ENCODE data around the gene GRM1. TPM values are rescaled to one million over a fixed set of nuclear protein-coding genes. Genes with fewer than 3 reads are reported as not detected.
"Not testable (repeated sequence)": the region's sequence is repeated elsewhere in the genome, so short reads cannot be mapped to it uniquely, and the experiment has no call there.

Gene GRM1
- total RNA-seq, 1 donor from 2014 or later = 0.45 TPM

DNA sequence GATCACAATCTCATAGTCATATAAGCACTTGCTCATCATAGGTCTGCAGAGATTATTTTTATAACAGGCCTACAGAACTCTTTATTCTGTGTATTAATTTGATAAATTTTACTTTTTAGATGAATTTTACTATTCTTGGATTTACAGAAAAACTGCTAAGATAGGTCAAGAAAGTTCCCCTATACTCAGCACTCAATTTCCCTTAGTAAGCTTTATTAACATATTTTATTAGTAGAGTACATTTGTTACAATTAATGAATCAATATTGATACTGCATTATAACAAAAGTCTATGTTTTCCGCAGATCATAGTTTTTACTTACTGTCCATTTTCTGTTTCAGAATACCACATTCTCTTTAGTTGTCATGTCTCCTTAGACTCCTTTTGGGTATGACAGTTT is 148.9 kb downstream of the GRM1 start:
- ATAC-seq (no peak), DNase-seq (ENCODE audit: low spot score) (no peak)
- intact Hi-C loops (cut with DNase I) = no loop called here

- no peak for ATAC-seq
- intact Hi-C loops (cut with DNase I) = no loop called here
Observed at GRCh38 chr6:146183831-146184230, 155.0 kb downstream of the GRM1 start.

DNA sequence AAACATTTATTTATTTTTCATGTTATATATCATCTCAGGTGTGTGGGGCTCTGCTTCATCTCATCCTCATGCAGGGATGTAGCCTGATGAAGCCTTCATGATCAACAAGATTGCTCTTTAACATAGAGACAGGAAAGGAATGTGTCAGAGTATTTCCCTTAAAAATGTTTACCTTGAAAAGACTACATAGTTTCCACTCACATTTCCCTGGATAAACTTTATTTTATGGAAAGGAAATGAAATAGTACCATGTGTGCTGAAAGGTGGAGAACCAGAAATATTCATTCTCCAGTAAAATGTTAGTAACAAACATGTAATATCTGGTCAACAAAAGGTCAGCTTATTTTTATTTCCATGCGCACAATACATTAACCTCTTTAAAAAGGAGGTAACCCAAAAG is 155.8 kb downstream of the GRM1 start:
- intact Hi-C loops (cut with DNase I) = no loop called here
- ATAC-seq = no peak
- no peak for DNase-seq (ENCODE audit: low spot score)

More at GRCh38 chr6:146183831-146184230, 155.0 kb downstream of the GRM1 start:
- DNase-seq (ENCODE audit: low spot score) = no peak

DNA sequence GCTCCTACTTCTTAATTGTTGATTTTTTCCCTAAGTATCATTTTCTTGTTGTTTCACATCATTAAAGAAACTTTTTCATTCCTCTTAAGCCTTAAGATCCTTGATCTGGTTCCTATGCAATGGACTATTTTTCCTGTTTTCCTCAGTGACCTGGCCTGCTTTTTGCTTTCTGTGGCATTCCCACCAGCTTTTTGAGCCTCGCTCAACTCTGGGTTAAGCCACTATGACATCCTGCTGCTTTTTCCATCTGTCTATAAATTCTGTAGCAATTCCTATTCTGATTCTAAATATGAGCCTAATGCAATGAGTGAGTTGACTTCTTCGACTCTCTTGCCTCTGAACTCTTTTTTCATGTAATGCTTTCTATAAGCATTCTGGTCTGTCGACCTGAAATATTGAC is 160.3 kb downstream of the GRM1 start:
- ATAC-seq (no peak), DNase-seq (ENCODE audit: low spot score) (no peak)
- intact Hi-C loops (cut with DNase I) = no loop called here

DNA sequence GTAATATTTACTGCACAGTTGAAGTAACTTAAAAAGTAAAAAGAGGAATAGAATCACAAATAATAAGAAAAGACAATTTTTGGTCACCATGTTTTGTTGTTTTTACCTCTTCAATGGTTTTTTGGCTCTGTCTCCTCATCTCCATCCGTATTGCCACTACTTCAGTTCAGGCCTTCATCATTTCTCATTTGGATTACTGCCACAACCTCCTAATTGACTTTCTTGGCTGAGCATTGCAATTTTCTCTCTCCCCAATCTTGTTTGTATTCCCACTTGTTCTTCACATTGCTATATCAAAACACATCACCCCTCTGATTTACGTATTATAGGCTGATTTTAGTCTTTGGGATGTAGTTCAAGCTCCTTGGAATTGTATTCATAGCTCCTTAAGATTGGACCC is 161.7 kb downstream of the GRM1 start:
- ATAC-seq = no peak
- DNase-seq (ENCODE audit: low spot score) = no peak
- intact Hi-C loops (cut with DNase I) = no loop called here

- ATAC-seq = no peak
- intact Hi-C loops (cut with DNase I) = no loop called here
Observed at GRCh38 chr6:146191166-146191565, 162.3 kb downstream of the GRM1 start.

GRCh38 chr6:146191612-146192011 is 162.8 kb downstream of the GRM1 start:
- intact Hi-C loops (cut with DNase I) = no loop called here
- ATAC-seq = no peak

More at GRCh38 chr6:146191166-146191565, 162.3 kb downstream of the GRM1 start:
- no peak for DNase-seq (ENCODE audit: low spot score)

DNA sequence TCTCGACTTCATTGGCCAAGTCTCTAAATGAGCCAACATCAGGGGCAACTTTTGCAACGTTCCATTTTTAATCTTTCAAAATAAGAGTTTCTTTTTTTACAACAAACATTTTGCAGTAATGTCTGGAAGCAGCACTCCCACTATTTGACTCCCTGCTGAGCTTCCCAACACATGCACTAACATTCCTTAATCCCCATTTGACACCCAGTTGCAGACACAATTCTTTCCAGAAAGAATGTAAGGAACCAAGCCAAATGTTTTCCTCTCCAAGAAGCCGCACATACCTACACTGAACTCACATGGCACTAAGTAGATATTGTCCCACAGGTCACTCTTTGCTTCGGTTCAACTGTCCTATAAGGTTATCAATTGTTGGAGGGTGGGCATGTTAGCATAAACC is 165.6 kb downstream of the GRM1 start:
- intact Hi-C loops (cut with DNase I) = no loop called here

More at GRCh38 chr6:146191612-146192011, 162.8 kb downstream of the GRM1 start:
- no peak for DNase-seq (ENCODE audit: low spot score)

DNA sequence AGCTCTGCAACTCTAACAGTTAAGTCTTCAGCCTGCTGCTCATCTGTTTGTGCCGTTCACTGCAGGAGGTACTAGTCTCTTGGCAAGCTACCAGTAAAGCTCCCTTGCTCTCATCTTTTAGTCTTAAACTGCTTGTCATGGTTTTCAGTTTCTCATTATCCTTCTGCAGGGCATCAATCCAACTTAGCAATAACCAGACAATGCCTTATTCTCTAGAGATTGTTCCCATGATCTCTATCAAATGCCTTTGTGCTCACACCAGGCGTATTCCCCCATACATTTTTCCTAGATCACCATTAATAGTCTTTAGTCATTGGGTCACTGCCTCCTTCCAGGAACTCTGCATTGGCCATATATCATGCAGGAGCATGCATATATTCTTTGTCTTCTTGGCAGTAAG is 171.3 kb downstream of the GRM1 start:
- intact Hi-C loops (cut with DNase I) = no loop called here
- DNase-seq (ENCODE audit: low spot score) = no peak
- ATAC-seq = no peak

More for the DNA sequence above, 165.6 kb downstream of the GRM1 start:
- DNase-seq (ENCODE audit: low spot score) = no peak
- ATAC-seq = no peak

- ATAC-seq (no peak), DNase-seq (ENCODE audit: low spot score) (no peak)
- intact Hi-C loops (cut with DNase I) = no loop called here
Observed at GRCh38 chr6:146202570-146202969, 173.7 kb downstream of the GRM1 start.

DNA sequence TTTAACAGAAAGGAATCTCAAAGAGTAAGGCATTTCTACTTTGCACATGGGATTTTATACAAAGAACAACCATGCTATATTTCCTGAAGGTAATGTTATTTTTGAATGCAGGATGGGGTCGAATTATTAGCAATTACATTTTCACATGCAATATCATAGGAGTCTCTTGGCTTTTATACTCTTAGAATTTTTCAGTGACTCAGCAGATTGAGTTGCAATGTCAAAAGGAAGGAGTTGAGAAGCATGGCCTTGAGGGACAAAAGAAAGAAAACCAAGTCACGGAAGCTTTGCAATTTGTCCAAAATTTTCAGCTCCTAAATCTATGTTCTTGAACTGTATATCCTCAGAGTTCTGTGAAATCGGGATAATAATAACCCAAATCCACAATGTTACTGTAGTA is 181.1 kb downstream of the GRM1 start:
- DNase-seq (ENCODE audit: low spot score) (no peak), ATAC-seq (no peak)
- intact Hi-C loops (cut with DNase I) = no loop called here

GRCh38 chr6:146210406-146211083 is 181.7 kb downstream of the GRM1 start:
- DNase-seq (ENCODE audit: low spot score) = no peak
- intact Hi-C loops (cut with DNase I) = no loop called here
- no peak for ATAC-seq

DNA sequence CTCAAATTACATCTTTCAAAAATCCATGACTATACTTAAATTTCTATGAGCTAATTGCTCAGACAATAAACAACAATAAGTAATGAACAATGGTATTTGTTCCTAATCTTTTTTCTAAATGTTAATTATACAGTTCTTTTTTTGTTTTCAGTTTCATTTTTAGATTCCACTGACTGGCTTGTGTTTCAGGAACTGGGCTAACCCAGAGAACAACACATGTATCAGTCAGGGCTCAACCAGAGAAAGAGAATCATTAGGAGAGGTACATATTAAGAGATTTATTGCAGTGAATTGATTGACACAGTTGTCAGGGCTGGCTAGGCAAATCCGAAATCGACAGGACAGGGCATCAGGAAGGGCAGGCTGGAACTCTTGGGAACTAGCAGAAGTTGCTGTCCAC is 182.8 kb downstream of the GRM1 start:
- intact Hi-C loops (cut with DNase I) = no loop called here
- DNase-seq (ENCODE audit: low spot score) (no peak), ATAC-seq (no peak)

DNA sequence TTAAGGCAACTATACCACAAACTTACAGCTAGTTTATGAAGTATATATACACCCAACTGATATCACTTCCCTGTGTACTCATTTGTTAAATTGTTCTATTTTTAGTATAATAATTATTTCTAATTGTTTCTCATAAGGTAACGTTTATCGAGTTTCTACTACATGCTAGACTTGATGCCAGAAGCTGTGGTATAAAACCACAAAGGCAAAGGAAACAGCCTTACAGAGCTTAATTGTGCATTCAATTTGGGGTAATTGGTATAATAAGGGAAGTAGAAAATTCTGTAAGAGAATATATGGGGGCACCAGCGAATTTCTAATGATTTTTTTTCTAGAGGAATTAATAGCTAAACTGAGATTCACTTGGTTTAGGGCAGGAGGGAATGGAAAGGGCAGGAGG is 183.9 kb downstream of the GRM1 start:
- intact Hi-C loops (cut with DNase I) = no loop called here
- DNase-seq (ENCODE audit: low spot score) (no peak), ATAC-seq (no peak)

GRCh38 chr6:146219101-146219500 is 190.2 kb downstream of the GRM1 start:
- ATAC-seq = no peak
- no peak for DNase-seq (ENCODE audit: low spot score)
- intact Hi-C loops (cut with DNase I) = no loop called here

DNA sequence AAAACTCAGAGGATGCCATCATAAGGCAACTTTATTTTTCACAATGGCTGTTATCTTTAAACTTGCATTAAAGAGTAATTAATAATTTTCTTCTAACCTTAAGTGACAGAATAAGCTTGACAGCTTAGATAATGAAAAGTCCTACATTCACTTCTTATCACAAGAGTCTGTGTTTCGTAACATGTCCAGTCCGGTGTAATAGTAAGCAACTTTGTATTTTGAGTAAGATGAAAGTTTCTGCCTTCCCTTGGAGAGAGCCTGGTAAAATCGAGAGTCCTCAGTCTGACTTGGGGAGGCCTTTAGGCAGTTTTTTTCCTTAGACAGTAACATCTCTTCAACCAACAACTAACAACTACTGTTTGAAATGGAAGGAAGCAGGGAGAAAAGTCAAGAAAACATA is 195.6 kb downstream of the GRM1 start:
- intact Hi-C loops (cut with DNase I) = no loop called here
- ATAC-seq (no peak), DNase-seq (ENCODE audit: low spot score) (no peak)

DNA sequence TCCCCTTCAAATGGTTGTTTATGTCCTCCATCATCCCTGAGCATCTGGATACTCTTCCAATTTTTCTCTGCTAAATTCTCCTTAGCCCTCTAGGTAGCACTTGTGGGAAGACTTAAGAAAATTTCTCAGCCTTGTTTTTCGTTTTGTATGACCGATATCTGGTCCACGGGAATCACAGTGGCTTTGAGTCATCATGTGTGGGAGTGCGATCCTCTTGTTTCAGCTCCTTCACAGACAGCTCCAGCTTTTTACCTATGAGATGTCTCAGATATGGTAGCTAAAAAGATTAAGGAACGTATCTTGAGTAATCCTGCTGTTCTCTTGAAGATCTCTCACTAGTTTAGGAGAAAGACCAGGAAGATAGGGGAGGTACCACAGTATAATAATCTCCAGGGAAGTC is 196.1 kb downstream of the GRM1 start:
- ATAC-seq (no peak), DNase-seq (ENCODE audit: low spot score) (no peak)
- intact Hi-C loops (cut with DNase I) = no loop called here

- ATAC-seq (no peak), DNase-seq (ENCODE audit: low spot score) (no peak)
- intact Hi-C loops (cut with DNase I) = no loop called here
Observed at GRCh38 chr6:146240322-146240721, 211.5 kb downstream of the GRM1 start.

DNA sequence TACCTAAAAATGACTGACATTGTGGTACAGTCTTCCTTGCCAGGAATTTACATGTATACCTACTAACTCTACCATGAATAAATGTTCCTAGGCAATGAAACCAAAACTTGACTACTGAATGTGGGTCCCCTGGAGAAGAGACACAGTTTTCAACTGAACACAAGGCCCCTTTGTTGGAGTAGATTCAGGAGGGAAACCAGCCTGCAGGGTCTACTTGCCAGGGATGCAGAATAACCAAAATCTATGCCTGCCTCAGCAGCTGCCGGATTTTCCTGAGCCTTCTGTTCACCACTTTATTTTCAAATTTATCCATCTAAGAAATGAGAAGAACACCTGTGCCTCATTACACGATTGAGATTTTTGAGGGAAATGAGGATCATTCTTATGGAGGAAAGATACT is 211.9 kb downstream of the GRM1 start:
- intact Hi-C loops (cut with DNase I) = no loop called here
- DNase-seq (ENCODE audit: low spot score) (no peak), ATAC-seq (no peak)

GRCh38 chr6:146243646-146244045 is 214.8 kb downstream of the GRM1 start:
- intact Hi-C loops (cut with DNase I); ATAC-seq; DNase-seq (ENCODE audit: low spot score): not testable (repeated sequence)

DNA sequence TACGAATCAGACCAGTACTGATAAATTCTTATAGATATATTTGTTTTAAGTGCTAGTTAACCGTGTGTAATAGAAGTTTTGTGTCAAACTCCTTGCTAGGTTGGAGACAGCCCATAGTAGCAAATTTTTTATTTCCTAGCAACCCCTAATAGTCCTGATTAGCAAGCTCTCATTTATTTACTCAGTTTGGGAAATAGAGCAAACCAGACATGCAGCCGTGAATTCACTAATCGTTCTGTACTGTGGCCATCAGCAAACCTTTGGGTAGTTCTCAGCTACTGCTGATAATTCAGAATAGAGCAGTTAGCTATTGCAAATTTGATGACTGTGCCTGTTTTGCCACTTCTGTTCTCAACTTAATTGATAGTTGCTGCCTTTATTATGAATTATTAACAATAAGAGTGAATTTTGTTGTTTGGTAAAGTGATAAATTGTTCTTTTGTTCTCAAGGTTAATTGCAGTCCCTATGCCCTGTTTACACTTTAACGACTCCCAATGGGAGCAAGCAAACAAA is 215.8 kb downstream of the GRM1 start:
- no peak for ATAC-seq
- intact Hi-C loops (cut with DNase I) = no loop called here
- no peak for DNase-seq (ENCODE audit: low spot score)

Measured in sciatic nerve (tissue), 2 donors.